Keratinocyte (primary cell): ENCODE data around the gene BASP1. TPM values are rescaled to one million over a fixed set of nuclear protein-coding genes. Genes with fewer than 3 reads are reported as not detected.
"Not testable (repeated sequence)": the region's sequence is repeated elsewhere in the genome, so short reads cannot be mapped to it uniquely, and the experiment has no call there.

Experiments
- DNase-seq: peaks from one replicate; pipeline ENCODE4 v3.0.0-alpha.2; 2011; ENCODE audit warnings: low read depth, missing footprints, low spot score
- FAIRE-seq: peaks from 2 replicates; lab custom pipeline; 2011; peaks lifted over from hg19 to GRCh38; lab: Jason Lieb, UNC
- H2AFZ ChIP-seq: 2 replicates; pipeline ENCODE4 v1.6.0; 2012; ENCODE audit warnings: low read length, control low read depth, inconsistent platforms; ENCODE audit not compliant: control insufficient read depth
- H3K27ac ChIP-seq: 2 replicates; pipeline ENCODE4 v1.5.1; 2011; ENCODE audit warnings: low read length; ENCODE audit not compliant: control insufficient read depth, insufficient read depth
- H3K27me3 ChIP-seq: 3 replicates; pipeline ENCODE4 v1.6.0; 2011; ENCODE audit warnings: low read length; ENCODE audit not compliant: control insufficient read depth, insufficient read depth; ENCODE audit errors: extremely low read depth
- H3K36me3 ChIP-seq, 2 experiments: 2 replicates in 1 of 2; 3 replicates in 1 of 2; pipeline ENCODE4 v1.5.1; 2011; ENCODE audit warnings: low read length in 2 of 2, mild to moderate bottlenecking in 1 of 2; ENCODE audit not compliant: control insufficient read depth in 2 of 2, insufficient read depth in 2 of 2; ENCODE audit errors: extremely low read depth in 1 of 2
- H3K4me1 ChIP-seq: 3 replicates; pipeline ENCODE4 v1.5.1; 2011; ENCODE audit warnings: low read length; ENCODE audit not compliant: control insufficient read depth, insufficient read depth; ENCODE audit errors: extremely low read depth
- H3K4me2 ChIP-seq: 3 replicates; pipeline ENCODE4 v1.6.0; 2011; ENCODE audit warnings: low read depth, low read length; ENCODE audit not compliant: control insufficient read depth, insufficient read depth; ENCODE audit errors: extremely low read depth
- H3K4me3 ChIP-seq, 3 experiments: fragments of 200-600 bp in 1 of 3; sonication (generic) in 1 of 3; 2 replicates in 2 of 3; 3 replicates in 1 of 3; pipeline ENCODE4 v1.5.1; 2011 to 2016; ENCODE audit warnings: low read length in 3 of 3, mild to moderate bottlenecking in 3 of 3, control low read depth in 2 of 3, inconsistent platforms in 1 of 3, low read depth in 1 of 3, mixed read lengths in 1 of 3, mixed run types in 1 of 3, moderate library complexity in 1 of 3; ENCODE audit not compliant: control insufficient read depth in 2 of 3, insufficient read depth in 2 of 3; ENCODE audit errors: extremely low read depth in 1 of 3
- H3K79me2 ChIP-seq: 2 replicates; pipeline ENCODE4 v1.6.0; 2012; ENCODE audit warnings: low read length; ENCODE audit not compliant: control insufficient read depth, insufficient read depth
- H3K9ac ChIP-seq: 3 replicates; pipeline ENCODE4 v1.6.0; 2011; ENCODE audit warnings: low read length; ENCODE audit not compliant: control insufficient read depth, insufficient read depth; ENCODE audit errors: extremely low read depth
- H3K9me1 ChIP-seq: 3 replicates; pipeline ENCODE4 v1.6.0; 2011; ENCODE audit warnings: low read length; ENCODE audit not compliant: control insufficient read depth, insufficient read depth; ENCODE audit errors: extremely low read depth
- H3K9me3 ChIP-seq: 2 replicates; pipeline ENCODE4 v1.5.1; 2012; ENCODE audit warnings: low read depth, low read length; ENCODE audit not compliant: control insufficient read depth
- H4K20me1 ChIP-seq: 3 replicates; pipeline ENCODE4 v1.6.0; 2011; ENCODE audit warnings: low read length; ENCODE audit not compliant: control insufficient read depth, insufficient read depth; ENCODE audit errors: extremely low read depth
- CTCF ChIP-seq, 3 experiments: IDR thresholded peaks in 1 of 3; conservative IDR thresholded peaks in 1 of 3; optimal IDR thresholded peaks in 1 of 3; 2 replicates in 2 of 3; 3 replicates in 1 of 3; pipeline versions ENCODE3 to v1.5.1; 2011; ENCODE audit warnings: low read length in 3 of 3, mild to moderate bottlenecking in 3 of 3, moderate library complexity in 2 of 3, control low read depth in 1 of 3, inconsistent platforms in 1 of 3; ENCODE audit not compliant: insufficient read depth in 2 of 3; ENCODE audit errors: extremely low read depth in 1 of 3
- EZH2 ChIP-seq: IDR thresholded peaks from one replicate; pipeline ENCODE4 v1.6.1; 2012; ENCODE audit warnings: inconsistent platforms, mild to moderate bottlenecking, low read length, moderate library complexity
- dilution Hi-C: fragments of 300-500 bp; cut with MboI; formaldehyde crosslinking; loops from one replicate; pipeline ENCODE4 v1.7.0; 2020; ENCODE audit warnings: low sequenced_read_pairs; ENCODE audit not compliant: extremely low pct_ligation_motif_present
- polyA plus RNA-seq, 5 experiments: library from polyadenylated mRNA; depleted of rRNA in 3 of 5; stranded (reverse) in 3 of 5; stranded (forward) in 1 of 5; unstranded in 1 of 5; fragments of >200 nt; gene quantifications; 1 replicate in 1 of 5; 2 replicates in 3 of 5; 3 replicates in 1 of 5; pipeline versions ENCODE4 v1.2.1 to v1.2.3, GENCODE V29; 2011 to 2012; ENCODE audit warnings: missing spikeins in 2 of 5, low read depth in 1 of 5, low replicate concordance in 1 of 5

BASP1 gene
- polyA plus RNA-seq, 1 donor (not counting 4 experiments of a cell fraction or from before 2014, with no cell fraction given): 127 TPM

GRCh38 chr5:17257705-17258273, 40.4 kb downstream of the BASP1 start:
- dilution Hi-C loops: no loop called here
- Histone ChIP-seq H3K27me3 (no peaks in the 10 kb centered on the region), H2AFZ (no peak overlapping the region), H3K4me2 (no peak overlapping the region), H3K9ac (no peak overlapping the region), H3K4me3 (no peak overlapping the region), H3K9me1 (no peaks in the 10 kb centered on the region), H4K20me1 (no peaks in the 10 kb centered on the region), H3K27ac (no peak overlapping the region), H3K9me3 (no peaks in the 10 kb centered on the region), H3K36me3 (peaks cover 6 to 18% of the 10 kb centered on the region in 2 experiments), H3K79me2 (peaks cover 90% of the 10 kb centered on the region), H3K4me1 (peaks cover 16% of the 10 kb centered on the region)
- no peak for DNase-seq
- no peak for TF ChIP-seq EZH2
- no peak for TF ChIP-seq CTCF (optimal IDR thresholded peaks at IDR 0.05 in 1 of 3, IDR thresholded peaks at IDR 0.05 in 1 of 3, conservative IDR thresholded peaks at IDR 0.05 in 1 of 3; ENCODE audit: extremely low read depth in 1 of 3, insufficient read depth in 2 of 3, low read length in 3 of 3)
- FAIRE-seq: no peak

- no peak overlapping the region for H3K4me2 ChIP-seq
- H3K27ac ChIP-seq: no peak overlapping the region
- H3K4me3 ChIP-seq: no peak overlapping the region
Observed at GRCh38 chr5:17258431-17258830, 41.0 kb downstream of the BASP1 start.

GRCh38 chr5:17259012-17259411, 41.6 kb downstream of the BASP1 start:
- FAIRE-seq: not testable (repeated sequence)
- peaks cover 87% of the 10 kb centered on the region for H3K79me2 ChIP-seq

More at GRCh38 chr5:17258431-17258830, 41.0 kb downstream of the BASP1 start:
- dilution Hi-C loops: no loop called here
- no peak overlapping the region for H3K9ac ChIP-seq
- DNase-seq (no peak), FAIRE-seq (no peak)
- no peaks in the 10 kb centered on the region for H4K20me1 ChIP-seq
- no peaks in the 10 kb centered on the region for H3K9me1 ChIP-seq
- H2AFZ ChIP-seq: no peak overlapping the region
- peaks cover 87% of the 10 kb centered on the region for H3K79me2 ChIP-seq
- H3K27me3 ChIP-seq: no peaks in the 10 kb centered on the region
- peaks cover 16% of the 10 kb centered on the region for H3K4me1 ChIP-seq
- peaks cover 6 to 18% of the 10 kb centered on the region in 2 experiments for H3K36me3 ChIP-seq
- no peaks in the 10 kb centered on the region for H3K9me3 ChIP-seq
- TF ChIP-seq EZH2 (no peak), CTCF (optimal IDR thresholded peaks at IDR 0.05 in 1 of 3, IDR thresholded peaks at IDR 0.05 in 1 of 3, conservative IDR thresholded peaks at IDR 0.05 in 1 of 3; ENCODE audit: extremely low read depth in 1 of 3, insufficient read depth in 2 of 3, low read length in 3 of 3) (no peak)

More at GRCh38 chr5:17259012-17259411, 41.6 kb downstream of the BASP1 start:
- dilution Hi-C loops, H3K4me2 ChIP-seq, H3K27me3 ChIP-seq, H3K9me3 ChIP-seq, DNase-seq, H3K9ac ChIP-seq, H3K27ac ChIP-seq, H2AFZ ChIP-seq, H4K20me1 ChIP-seq, H3K4me3 ChIP-seq, H3K9me1 ChIP-seq: not testable (repeated sequence)
- Histone ChIP-seq H3K36me3 (peaks cover 6 to 18% of the 10 kb centered on the region in 2 experiments), H3K4me1 (peaks cover 16% of the 10 kb centered on the region)
